Stimulated activated naive CD8-positive, alpha-beta T cell treated with anti-CD3 and anti-CD28 coated beads, Interleukin-15, Interleukin-2, amounts not matched to agents 100 U/mL and 50 U/mL, for 24 hours (primary cell): ENCODE results near the gene PCDH19.

Source experiments
- ATAC-seq: fragments of 150-1000 bp; cut with Tn5 transposase; one replicate; pipeline ENCODE4 v1.10.0; 2021
- DNase-seq: peaks from one replicate; pipeline ENCODE4 v3.0.0; 2021

Gene PCDH19

GRCh38 chrX:100296183-100296753 lies 113.8 kb downstream of the PCDH19 start:
- ATAC-seq (no peak), DNase-seq (no peak)

- no peak for DNase-seq
- no peak for ATAC-seq
Observed at GRCh38 chrX:100294965-100295364, 115.1 kb downstream of the PCDH19 start.

- ATAC-seq (no peak), DNase-seq (no peak)
Observed at GRCh38 chrX:100289066-100289558, 121.0 kb downstream of the PCDH19 start.

GRCh38 chrX:100277231-100277630 lies 132.8 kb downstream of the PCDH19 start:
- DNase-seq (no peak), ATAC-seq (no peak)

GRCh38 chrX:100274916-100275315 lies 135.2 kb downstream of the PCDH19 start:
- DNase-seq (no peak), ATAC-seq (no peak)

- no peak for DNase-seq
- no peak for ATAC-seq
Observed at GRCh38 chrX:100265179-100265578, 144.9 kb downstream of the PCDH19 start.

- DNase-seq (no peak), ATAC-seq (no peak)
Observed at GRCh38 chrX:100264200-100264599, 145.9 kb downstream of the PCDH19 start.

GRCh38 chrX:100263650-100264049 lies 146.4 kb downstream of the PCDH19 start:
- no peak for ATAC-seq
- no peak for DNase-seq

GRCh38 chrX:100248885-100249493 lies 161.1 kb downstream of the PCDH19 start:
- DNase-seq, result no peak
- no peak for ATAC-seq

GRCh38 chrX:100247826-100248225 lies 162.2 kb downstream of the PCDH19 start:
- DNase-seq (no peak), ATAC-seq (no peak)

- DNase-seq (no peak), ATAC-seq (no peak)
Observed at GRCh38 chrX:100244681-100245080, 165.4 kb downstream of the PCDH19 start.
